ENCODE measurements around the gene ZNHIT2. TPM values are rescaled to one million over a fixed set of nuclear protein-coding genes. Genes with fewer than 3 reads are reported as not detected.

Gene ZNHIT2
- total RNA-seq: 6.3 and 6.4 TPM in 2 replicates

GRCh38 chr11:65117206-65118096 lies at the start of gene ZNHIT2:
Gene ZNHIT2, minus strand, starts transcription at chr11:65117701. Its CDS starts 48 bp downstream, at chr11:65117653.

GRCh38 chr11:65134240-65134951 lies 16.9 kb upstream of the ZNHIT2 start, which contains the start of gene SYVN1:
Gene SYVN1, minus strand, starts transcription at chr11:65134519. Its CDS starts 918 bp downstream, at chr11:65133601.

GRCh38 chr11:65121865-65122696 lies 4.6 kb upstream of the ZNHIT2 start, which contains the start of the genes FAU and MRPL49:
Gene FAU, minus strand, starts transcription at chr11:65122134. Its CDS starts 321 bp downstream, at chr11:65121813.
Gene MRPL49, plus strand, starts transcription at chr11:65122321. Its CDS starts 26 bp downstream, at chr11:65122347.

GRCh38 chr11:65111744-65112545 lies 5.6 kb downstream of the ZNHIT2 start, which contains the start of gene TM7SF2:
Gene TM7SF2, plus strand, starts transcription at chr11:65111872. Its CDS starts 144 bp downstream, at chr11:65112016.

GRCh38 chr11:65095974-65096806 lies 21.3 kb downstream of the ZNHIT2 start, which contains the start of gene VPS51:
Gene VPS51, plus strand, starts transcription at chr11:65096214. Its CDS starts 37 bp downstream, at chr11:65096251.

GRCh38 chr11:65083834-65084597 lies 33.5 kb downstream of the ZNHIT2 start, which contains the start of the genes CDCA5 and ZFPL1:
Gene CDCA5, minus strand, starts transcription at chr11:65084040. Its CDS starts 62 bp downstream, at chr11:65083978.
Gene ZFPL1, plus strand, starts transcription at chr11:65084222. Its CDS starts 477 bp downstream, at chr11:65084699.

Other genes starting within 250 kb of the ZNHIT2 start
- 19.3 and 24.4 TPM in 2 replicates for gene EHD1, start 239.1 kb downstream of the ZNHIT2 start, total RNA-seq
- 8.8 and 13.9 TPM in 2 replicates for gene ATG2A, start 200.5 kb downstream of the ZNHIT2 start, total RNA-seq
- 5.0 and 9.2 TPM in 2 replicates for gene PPP2R5B, start 193.0 kb downstream of the ZNHIT2 start, total RNA-seq
- gene GPHA2, start 181.8 kb downstream of the ZNHIT2 start, total RNA-seq: not detected in 2 replicates
- gene MAJIN, start 145.6 kb downstream of the ZNHIT2 start, total RNA-seq: not detected in 2 replicates
- gene BATF2, start 120.7 kb downstream of the ZNHIT2 start, total RNA-seq: 0.52 and 0.54 TPM in 2 replicates
- gene ARL2, start 103.5 kb downstream of the ZNHIT2 start, total RNA-seq: 124 and 130 TPM in 2 replicates
- gene SNX15, start 90.3 kb downstream of the ZNHIT2 start, total RNA-seq: 7.5 and 9.9 TPM in 2 replicates
- gene SAC3D1, start 76.5 kb downstream of the ZNHIT2 start, total RNA-seq: 4.1 and 5.3 TPM in 2 replicates
- gene NAALADL1, start 59.1 kb downstream of the ZNHIT2 start, total RNA-seq: 11.5 and 12.8 TPM in 2 replicates
- gene CDCA5, start 33.7 kb downstream of the ZNHIT2 start, total RNA-seq: 1.5 and 2.0 TPM in 2 replicates
- 16.4 and 20.7 TPM in 2 replicates for gene ZFPL1, start 33.5 kb downstream of the ZNHIT2 start, total RNA-seq
- 231 and 291 TPM in 2 replicates for gene VPS51, start 21.5 kb downstream of the ZNHIT2 start, total RNA-seq
- gene TM7SF2, start 5.8 kb downstream of the ZNHIT2 start, total RNA-seq: 6.0 and 12.8 TPM in 2 replicates
- gene FAU, start 4.4 kb upstream of the ZNHIT2 start, total RNA-seq: 283 and 465 TPM in 2 replicates
- gene MRPL49, start 4.6 kb upstream of the ZNHIT2 start, total RNA-seq: 41.9 and 49.5 TPM in 2 replicates
- gene SYVN1, start 16.8 kb upstream of the ZNHIT2 start, total RNA-seq: 7.9 and 12.3 TPM in 2 replicates
- gene SPDYC, start 52.5 kb upstream of the ZNHIT2 start, total RNA-seq: not detected in 2 replicates
- 80.4 and 81.5 TPM in 2 replicates for gene CAPN1, start 64.2 kb upstream of the ZNHIT2 start, total RNA-seq
- 3.3 and 3.4 TPM in 2 replicates for gene POLA2, start 144.3 kb upstream of the ZNHIT2 start, total RNA-seq
- gene CDC42EP2, start 197.2 kb upstream of the ZNHIT2 start, total RNA-seq: 7.3 and 8.2 TPM in 2 replicates
- gene DPF2, start 216.2 kb upstream of the ZNHIT2 start, total RNA-seq: 17.8 and 25.1 TPM in 2 replicates
- 0.09 and 0.22 TPM in 2 replicates for gene TIGD3, start 237.1 kb upstream of the ZNHIT2 start, total RNA-seq

All from dermis lymphatic vessel endothelial cell (primary cell).